ENCODE measurements around the gene SACS.
"Not testable (repeated sequence)": the region's sequence is repeated elsewhere in the genome, so short reads cannot be mapped to it uniquely, and the experiment has no call there.

Gene SACS

DNA sequence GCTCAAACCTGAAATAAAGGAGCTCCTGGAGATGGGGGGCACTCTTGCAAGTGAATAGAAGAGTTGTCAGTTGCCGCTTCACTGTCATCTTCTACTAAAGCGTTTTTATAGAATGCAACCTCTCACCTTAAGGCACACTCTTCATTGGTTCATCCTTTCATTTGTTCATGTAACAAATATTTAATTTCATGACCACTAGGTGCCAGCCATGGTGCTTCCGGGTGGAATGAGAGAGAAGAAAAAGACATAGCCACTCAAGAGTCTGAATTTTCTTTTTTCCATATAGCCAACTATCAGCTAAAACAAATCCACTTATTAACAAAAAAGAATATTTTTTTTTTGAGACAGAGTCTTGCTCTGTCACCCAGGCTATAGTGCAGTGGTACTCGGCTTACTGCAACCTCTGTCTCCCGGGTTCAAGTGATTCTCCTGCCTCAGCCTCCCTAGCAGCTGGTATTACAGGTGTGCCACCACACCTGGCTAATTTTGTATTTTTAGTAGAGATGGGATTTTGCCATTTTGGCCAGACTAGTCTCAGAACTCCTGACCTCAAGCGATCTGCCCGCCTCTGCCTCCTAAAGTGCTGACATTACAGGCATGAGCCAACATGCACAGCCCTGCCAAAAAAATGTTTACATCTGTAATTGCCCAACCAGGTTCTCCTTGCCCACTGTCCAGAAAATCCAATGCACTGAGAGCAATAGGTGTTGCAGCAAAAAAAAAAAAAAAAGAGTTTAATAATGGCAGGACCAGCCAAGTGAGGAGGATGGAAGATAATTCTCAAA lies 22.1 kb upstream of the SACS start:
- no peak for DNase-seq

DNA sequence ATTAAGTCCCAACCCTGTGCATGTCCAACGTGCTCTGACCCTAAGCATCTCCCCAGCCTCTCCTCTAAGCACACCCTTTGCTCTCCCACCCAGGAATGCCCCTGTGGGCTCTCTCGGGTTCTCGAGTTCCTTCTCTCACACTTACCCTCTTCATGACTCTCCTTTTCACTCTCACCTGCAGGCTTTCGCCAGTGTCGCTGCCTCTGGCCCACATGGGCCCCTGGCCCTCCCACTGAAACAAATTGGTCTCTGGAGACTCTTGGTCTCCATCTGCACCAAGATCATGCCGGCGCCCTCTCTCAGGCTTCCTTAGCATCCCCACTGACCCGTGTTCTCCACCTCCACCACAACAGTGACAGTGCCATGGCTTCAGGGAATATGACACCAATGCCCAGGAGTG lies 19.6 kb upstream of the SACS start:
- no peak for DNase-seq

DNA sequence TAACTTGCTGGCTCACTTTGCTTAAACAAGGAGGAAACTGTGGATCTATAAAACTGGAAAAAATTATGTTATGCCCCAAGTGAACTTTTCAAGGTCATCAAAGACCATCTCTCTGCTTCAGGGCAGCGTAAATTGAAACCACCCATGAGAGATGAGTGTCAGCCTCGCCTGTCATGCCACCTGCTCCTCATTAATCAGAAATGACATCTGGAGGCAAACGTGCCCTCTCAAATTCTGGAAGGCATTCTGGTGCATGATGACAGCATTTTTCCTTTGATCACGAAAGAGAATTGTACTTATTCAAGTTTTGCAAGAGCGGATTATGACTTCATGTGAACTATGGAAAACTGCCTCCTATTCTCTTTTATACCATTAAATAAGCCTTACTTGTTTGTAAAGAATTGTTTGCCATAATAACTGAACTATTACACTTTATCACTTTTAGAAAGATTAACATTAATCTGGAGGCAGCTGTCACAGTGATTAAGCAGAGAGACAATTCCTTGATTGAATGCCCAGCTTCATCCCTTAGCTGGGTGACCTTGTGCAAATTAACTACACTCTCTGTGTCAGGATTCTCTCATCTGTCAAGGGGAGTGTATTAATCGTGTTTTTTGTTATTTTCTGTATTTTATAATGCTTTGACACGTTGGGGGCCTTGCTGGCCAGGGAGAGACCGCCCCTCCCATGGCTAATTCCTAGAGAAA lies 17.0 kb upstream of the SACS start:
- no peak for DNase-seq

- no peak for DNase-seq
Observed at GRCh38 chr13:23449398-23450162, 16.1 kb upstream of the SACS start.

DNA sequence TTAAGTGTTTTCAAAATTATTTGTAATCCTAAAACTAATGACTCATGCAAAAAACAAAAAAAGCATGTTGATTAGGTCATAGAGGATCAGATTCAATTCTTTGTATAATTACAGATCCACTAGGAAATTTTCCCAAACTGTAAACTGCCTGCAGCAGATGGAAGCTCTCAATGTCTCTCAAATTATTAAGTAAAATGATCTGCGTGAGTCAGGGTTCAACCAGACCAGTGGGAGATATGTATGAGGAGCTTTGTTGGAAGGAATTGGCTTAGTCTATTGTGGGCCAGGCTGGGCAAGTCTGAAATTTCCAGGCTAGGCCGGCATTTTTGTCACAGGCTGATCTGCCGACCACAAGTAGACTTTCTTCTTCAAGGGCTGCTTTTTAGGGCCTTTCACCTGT lies 14.4 kb upstream of the SACS start:
- no peak for DNase-seq

GRCh38 chr13:23445794-23446193 lies 12.3 kb upstream of the SACS start:
- DNase-seq: no peak

DNA sequence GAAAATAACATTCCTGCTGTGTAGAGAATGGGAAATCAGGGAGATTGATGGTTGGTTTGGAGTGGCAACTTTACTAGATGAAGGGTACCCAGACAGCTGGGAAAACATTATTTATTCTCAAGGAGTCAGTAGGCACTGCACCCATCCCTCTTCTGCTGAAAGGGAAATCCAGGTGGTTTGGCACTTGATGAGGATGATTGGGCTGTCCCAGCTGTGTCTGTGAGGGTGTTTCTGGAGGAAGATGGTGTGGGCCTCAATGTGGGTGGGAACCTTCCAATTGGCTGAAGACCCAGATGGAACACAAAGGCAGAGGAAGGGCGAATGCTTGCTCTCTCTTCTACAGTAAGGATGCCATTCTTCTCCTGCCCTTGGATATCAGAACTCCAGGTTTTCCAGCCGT lies 10.4 kb upstream of the SACS start:
- DNase-seq: no peak

DNA sequence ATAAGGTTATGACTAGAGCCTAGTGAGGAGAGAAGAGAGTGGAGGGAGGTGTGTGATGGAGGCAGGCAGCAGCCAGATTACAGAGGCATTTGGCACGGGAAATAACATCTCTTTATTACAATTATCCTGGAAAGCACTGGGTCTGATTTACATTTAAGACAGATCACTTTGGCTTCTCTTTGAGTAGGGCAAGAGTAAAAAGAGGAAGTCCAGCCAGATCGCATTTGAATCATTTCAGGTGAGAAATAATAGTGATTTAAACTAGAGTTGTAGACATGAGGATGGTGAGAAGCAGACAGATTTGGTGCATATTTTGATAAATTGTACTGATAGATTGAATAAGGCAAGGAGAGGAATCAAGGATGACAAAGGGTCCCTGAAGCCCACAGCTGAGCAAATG lies 9.6 kb upstream of the SACS start:
- DNase-seq: no peak

DNA sequence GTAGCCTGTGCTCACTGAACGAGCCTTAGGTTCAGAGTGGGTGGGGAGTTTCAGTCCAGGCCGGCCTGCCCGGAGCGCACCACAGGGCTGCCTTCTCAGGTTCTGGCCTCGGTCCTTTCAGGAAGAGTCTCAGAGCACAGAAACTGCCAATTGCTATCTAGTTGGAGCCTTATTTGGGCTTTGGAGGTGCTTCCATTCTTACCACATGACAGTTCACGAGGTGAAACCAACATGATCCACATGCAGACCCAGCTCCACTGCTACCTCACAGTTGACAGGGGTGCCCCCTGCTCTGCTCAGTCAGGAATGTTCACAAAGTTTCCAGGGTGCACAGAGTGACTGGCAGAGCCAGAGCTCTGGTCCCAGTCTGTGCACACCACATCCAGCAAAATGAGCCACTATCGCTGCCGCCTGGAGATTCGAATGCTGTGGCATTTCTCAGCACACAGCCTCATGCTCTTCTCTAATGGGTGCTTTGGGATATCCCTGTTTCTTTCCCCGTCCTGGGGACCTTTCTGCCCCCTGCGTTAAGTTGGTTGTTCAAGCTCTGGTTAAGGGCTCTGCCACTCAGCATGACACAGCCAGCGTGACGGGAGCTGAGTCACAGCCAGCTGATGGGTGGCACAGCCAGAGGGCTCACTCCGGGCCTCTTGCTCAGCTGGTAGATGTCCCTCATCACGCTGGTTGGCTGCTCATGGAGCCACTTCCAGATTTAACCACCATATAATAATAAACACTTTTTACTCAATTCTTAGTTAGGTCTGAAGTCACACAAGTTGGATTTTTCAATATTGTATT lies 7.5 kb upstream of the SACS start:
- no peak for DNase-seq

DNA sequence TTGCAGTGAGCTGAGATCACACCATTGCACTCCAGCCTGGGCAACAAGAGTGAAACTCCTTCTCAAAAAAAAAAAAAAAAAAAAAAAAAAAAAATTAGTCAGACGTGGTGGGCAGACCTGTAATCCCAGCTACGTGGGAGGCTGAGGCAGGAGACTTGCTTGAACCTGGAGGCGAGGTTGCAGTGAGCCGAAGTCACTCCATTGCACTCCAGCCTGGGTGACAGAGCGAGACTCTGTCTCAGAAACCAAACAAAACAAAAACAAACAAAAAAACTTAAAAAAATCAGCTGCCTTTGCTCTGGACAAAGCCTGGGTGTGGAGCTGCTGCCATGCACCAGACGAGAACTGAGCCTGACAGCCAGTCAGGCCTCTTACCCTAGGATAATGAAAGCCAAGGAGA lies 6.8 kb upstream of the SACS start:
- DNase-seq: not testable (repeated sequence)

- DNase-seq: no peak
Observed at GRCh38 chr13:23437916-23438315, 4.4 kb upstream of the SACS start.

DNA sequence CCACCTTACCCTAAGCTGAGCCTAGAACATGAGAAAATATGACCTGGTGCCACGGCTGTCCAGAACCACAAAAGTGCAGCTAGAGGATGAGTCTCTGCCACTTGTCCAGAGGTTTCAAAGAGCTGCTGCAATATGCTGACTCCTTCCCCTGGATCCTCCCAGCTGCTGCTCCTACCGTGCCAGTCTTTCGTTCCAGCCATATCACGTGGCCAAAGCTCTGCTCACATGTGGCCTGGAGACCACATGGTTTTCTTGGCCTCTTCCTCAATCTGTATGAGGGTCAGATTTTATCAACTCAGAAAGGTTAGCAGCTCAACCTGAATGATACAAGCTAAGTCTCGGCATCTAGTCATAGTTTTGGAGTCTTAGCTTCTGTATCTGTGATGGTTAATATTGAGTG lies 3.2 kb upstream of the SACS start:
- no peak for DNase-seq

DNA sequence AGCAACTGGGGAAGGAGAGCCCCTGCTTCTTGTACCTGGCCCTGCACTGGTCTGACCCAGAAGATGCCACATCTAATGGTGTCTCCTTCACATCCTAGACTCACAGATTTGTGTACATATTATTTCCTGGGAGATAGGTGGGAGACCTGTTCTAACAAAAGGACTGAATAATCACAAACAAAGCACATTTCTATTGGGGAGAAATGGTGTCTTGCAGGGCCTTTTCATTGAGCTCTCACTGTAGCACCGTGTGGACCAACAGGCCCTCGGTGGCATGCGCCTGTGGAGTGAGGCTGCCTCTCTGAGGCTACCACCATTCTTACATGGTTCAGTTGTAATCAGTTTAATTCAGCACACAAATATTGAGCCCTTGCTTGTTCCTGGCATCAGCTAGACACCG lies 989 bp upstream of the SACS start:
- no peak for DNase-seq

GRCh38 chr13:23432626-23433025 lies 876 bp downstream of the SACS start:
- no peak for DNase-seq

GRCh38 chr13:23430664-23431063 lies 2.8 kb downstream of the SACS start:
- no peak for DNase-seq

- DNase-seq: no peak
Observed at GRCh38 chr13:23427881-23428528, 5.5 kb downstream of the SACS start.

GRCh38 chr13:23427342-23427843 lies 6.1 kb downstream of the SACS start:
- no peak for DNase-seq

DNA sequence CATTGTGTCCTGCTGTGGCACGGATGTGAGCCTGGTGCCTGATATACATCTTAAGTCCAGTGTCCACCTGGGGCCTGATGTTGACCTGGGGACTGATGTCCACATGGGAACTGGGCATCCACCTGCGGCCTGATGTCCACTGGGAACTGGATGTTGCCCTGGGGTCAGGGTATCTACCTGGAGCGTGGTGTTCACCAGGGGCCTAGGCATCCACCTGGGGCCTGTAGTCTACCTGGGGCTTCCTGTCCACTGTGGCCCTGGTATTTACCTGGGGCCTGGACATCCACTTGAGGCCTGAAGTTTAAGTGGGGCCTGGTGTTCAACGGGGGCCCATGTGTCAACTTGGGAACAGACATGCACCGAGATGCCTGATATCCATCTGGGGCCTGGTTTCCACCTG lies 11.9 kb downstream of the SACS start:
- DNase-seq: no peak

DNA sequence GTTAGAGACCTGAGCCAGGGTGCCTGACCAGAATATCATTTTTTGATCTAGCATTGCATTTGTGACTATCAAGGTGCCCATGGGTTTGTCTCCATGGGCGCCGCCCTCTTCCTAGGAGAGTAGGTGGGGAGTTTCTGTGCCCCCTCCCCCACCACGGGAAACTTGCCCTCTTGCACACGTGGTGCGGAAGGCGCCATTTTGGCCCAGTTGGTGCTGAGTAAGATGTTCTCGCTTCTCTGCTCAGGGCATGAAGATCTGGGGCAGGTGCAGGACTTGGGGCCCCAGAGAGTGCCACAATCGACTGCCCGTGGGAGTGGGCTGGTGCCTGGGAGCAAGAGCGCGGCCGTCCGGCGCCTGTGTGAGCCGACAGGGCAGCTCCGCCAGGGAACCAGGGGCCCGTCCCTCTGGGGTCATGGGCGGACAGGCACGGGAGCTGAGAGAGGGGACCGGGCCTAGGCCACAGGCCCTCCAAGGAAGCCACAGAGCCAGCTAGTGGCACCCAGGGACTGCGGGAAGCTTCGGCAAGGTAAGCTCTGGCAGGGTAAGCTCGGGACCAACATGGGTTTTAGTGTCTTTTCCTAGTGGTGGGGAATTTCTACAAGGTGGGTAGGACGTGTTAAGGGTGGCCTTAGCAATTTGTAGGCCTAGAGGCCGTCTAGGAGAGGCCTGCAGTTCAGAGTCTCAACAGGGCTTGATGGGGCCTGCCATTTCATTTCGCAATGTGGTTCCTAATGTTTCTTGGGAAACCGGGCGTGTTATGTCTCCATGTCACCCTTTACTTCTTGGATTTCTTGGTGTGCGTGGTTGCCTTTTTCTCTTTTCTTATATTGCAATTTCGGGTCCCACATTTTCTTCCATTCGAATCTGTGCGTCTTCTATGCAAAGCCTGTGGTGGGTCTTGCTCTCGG lies 14.5 kb downstream of the SACS start:
- no peak for DNase-seq

DNA sequence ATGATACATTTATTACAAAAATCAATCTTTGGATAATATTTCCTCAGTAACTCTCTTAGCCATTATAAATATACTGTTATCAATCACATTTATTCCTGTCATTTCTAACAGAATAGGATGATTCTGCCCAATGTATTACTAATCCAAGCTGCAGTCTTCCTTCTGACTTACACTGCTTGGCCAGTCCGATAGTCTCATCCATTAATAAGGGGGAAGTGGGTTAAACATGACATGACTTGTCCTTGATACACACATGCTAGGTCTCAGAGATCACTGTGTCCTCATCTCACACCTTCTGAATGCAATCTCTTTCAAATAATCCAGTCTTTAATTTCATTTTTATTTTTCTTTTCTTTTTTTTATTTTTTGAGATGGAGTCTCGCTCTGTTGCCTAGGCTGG lies 18.8 kb downstream of the SACS start:
- no peak for DNase-seq

DNA sequence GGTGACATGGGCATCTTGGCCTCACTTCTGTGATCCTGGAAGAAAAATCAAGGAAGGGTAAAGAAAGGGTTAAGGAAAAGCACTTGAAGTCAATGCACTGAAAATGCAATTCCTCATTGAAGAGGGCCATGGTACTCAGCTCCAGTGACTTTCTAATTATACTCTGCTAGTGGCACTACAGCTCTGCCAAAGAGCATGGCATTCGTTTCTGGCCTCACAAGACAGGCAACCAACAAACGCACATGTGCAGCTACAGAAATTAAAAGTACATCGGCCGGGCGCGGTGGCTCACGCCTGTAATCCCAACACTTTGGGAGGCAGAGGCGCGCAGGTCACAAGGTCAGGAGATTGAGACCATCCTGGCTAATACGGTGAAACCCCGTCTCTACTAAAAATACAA lies 21.8 kb downstream of the SACS start:
- no peak for DNase-seq
